ENCODE results near the gene PTGER2.

DNA sequence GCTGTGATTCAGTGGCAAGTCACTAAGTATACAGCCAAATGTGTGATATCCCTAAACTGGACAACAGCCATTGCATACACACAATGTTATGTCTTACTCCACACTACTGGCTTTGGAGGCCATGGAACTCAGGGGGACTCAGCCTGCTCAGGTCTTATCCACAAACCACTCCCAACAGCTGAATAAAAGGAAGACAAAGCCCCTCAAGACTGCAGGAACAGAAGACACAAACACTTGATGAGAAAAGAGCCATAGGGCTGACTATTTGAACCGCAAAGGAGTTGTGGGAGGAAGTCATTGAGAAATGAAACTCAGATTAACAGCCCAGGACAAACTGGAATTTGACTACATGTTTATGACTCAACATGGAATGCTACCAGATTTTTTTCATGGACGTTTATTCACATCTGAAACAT lies 40.9 kb downstream of the PTGER2 start:
- TF ChIP-seq, protein P1, sequence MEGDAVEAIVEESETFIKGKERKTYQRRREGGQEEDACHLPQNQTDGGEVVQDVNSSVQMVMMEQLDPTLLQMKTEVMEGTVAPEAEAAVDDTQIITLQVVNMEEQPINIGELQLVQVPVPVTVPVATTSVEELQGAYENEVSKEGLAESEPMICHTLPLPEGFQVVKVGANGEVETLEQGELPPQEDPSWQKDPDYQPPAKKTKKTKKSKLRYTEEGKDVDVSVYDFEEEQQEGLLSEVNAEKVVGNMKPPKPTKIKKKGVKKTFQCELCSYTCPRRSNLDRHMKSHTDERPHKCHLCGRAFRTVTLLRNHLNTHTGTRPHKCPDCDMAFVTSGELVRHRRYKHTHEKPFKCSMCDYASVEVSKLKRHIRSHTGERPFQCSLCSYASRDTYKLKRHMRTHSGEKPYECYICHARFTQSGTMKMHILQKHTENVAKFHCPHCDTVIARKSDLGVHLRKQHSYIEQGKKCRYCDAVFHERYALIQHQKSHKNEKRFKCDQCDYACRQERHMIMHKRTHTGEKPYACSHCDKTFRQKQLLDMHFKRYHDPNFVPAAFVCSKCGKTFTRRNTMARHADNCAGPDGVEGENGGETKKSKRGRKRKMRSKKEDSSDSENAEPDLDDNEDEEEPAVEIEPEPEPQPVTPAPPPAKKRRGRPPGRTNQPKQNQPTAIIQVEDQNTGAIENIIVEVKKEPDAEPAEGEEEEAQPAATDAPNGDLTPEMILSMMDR (conservative IDR thresholded peaks at IDR 0.05; ENCODE audit: low read depth, low read length) = no peak
- TF ChIP-seq EZH2 (IDR thresholded peaks at IDR 0.05; ENCODE audit: borderline replicate concordance, low read depth, low read length, poor library complexity, severe bottlenecking) = no peak

All from A673 (cell line).